Hematopoietic multipotent progenitor cell treated with erythropoietin and hydrocortisone succinate and interleukin-3 and kit ligand, for 6 days (in vitro differentiated cells): ENCODE results near the gene HAGHL.

ENCODE experiments used
- DNase-seq: peaks from one replicate; pipeline ENCODE4 v3.0.0-alpha.2; 2015

The HAGHL gene

GRCh38 chr16:776824-777223 is 49.9 kb downstream of the HAGHL start:
- no peak for DNase-seq

GRCh38 chr16:777826-778225 is 50.9 kb downstream of the HAGHL start:
- no peak for DNase-seq

- DNase-seq: no peak
Observed at GRCh38 chr16:778447-778846, 51.5 kb downstream of the HAGHL start.

- no peak for DNase-seq
Observed at GRCh38 chr16:778909-779527, 52.1 kb downstream of the HAGHL start.
